GM23338 (cell line): Measurements from ENCODE around the gene CHRNB4. TPM values are rescaled to one million over a fixed set of nuclear protein-coding genes. Genes with fewer than 3 reads are reported as not detected.

Experiments
- ATAC-seq: fragments of 200-7000 bp; cut with Tn5 transposase; 3 replicates; pipeline ENCODE4 v1.9.1; 2020
- DNase-seq: peaks from one replicate; pipeline ENCODE4 v3.0.0-alpha.2; 2015; ENCODE audit warnings: low spot score
- H2AFZ ChIP-seq: fragments of 200-600 bp; sonication (generic); 2 replicates; pipeline ENCODE4 v1.8.0; 2016; ENCODE audit warnings: antibody characterized with exemption, mild to moderate bottlenecking, moderate library complexity
- H3F3A ChIP-seq: fragments of 200-600 bp; sonication (generic); replicated peaks from 2 replicates; pipeline ENCODE4 v1.8.0; 2017; ENCODE audit warnings: antibody characterized with exemption, mixed run types, low read depth
- H3K27ac ChIP-seq: fragments of 200-600 bp; sonication (generic); 2 replicates; pipeline ENCODE4 v1.6.1; 2016; ENCODE audit warnings: low read depth
- H3K27me3 ChIP-seq: fragments of 200-600 bp; sonication (generic); 2 replicates; pipeline ENCODE4 v1.8.0; 2016; ENCODE audit warnings: mild to moderate bottlenecking, mixed run types, moderate library complexity; ENCODE audit not compliant: insufficient read depth
- H3K36me3 ChIP-seq: fragments of 200-600 bp; sonication (generic); 2 replicates; pipeline ENCODE4 v1.8.0; 2016; ENCODE audit warnings: mild to moderate bottlenecking; ENCODE audit not compliant: insufficient read depth
- H3K4me1 ChIP-seq: fragments of 200-600 bp; sonication (generic); 2 replicates; pipeline ENCODE4 v1.8.0; 2016; ENCODE audit warnings: mild to moderate bottlenecking, moderate library complexity; ENCODE audit not compliant: insufficient read depth
- H3K4me2 ChIP-seq: fragments of 200-600 bp; sonication (generic); 2 replicates; pipeline ENCODE4 v1.7.1; 2017; ENCODE audit warnings: mixed run types
- H3K4me3 ChIP-seq: fragments of 200-600 bp; sonication (generic); 2 replicates; pipeline ENCODE4 v1.6.1; 2016; ENCODE audit warnings: mixed run types
- H3K79me2 ChIP-seq: fragments of 200-600 bp; sonication (generic); replicated peaks from 2 replicates; pipeline ENCODE4 v1.8.0; 2017; ENCODE audit warnings: mild to moderate bottlenecking; ENCODE audit not compliant: insufficient read depth
- H3K9me2 ChIP-seq: fragments of 200-600 bp; sonication (generic); 2 replicates; pipeline ENCODE4 v1.8.0; 2017; ENCODE audit not compliant: insufficient read depth
- H4K20me1 ChIP-seq: fragments of 200-600 bp; sonication (generic); replicated peaks from 2 replicates; pipeline ENCODE4 v1.8.0; 2017; ENCODE audit warnings: mild to moderate bottlenecking; ENCODE audit not compliant: insufficient read depth
- H3K27ac Mint-ChIP-seq: 2 replicates; pipeline ENCODE4 v1.8.0; 2020; ENCODE audit warnings: inconsistent platforms, mild to moderate bottlenecking, moderate library complexity, mixed read lengths
- H3K27me3 Mint-ChIP-seq: 3 replicates; pipeline ENCODE4 v1.8.0; 2022; ENCODE audit warnings: low read depth, mild to moderate bottlenecking, moderate library complexity, mixed read lengths, inconsistent platforms; ENCODE audit not compliant: insufficient read depth, poor library complexity
- H3K36me3 Mint-ChIP-seq: 3 replicates; pipeline ENCODE4 v1.8.0; 2021; ENCODE audit warnings: low read depth, mild to moderate bottlenecking, inconsistent platforms, moderate library complexity, mixed read lengths
- H3K4me1 Mint-ChIP-seq: 3 replicates; pipeline ENCODE4 v1.8.0; 2020; ENCODE audit warnings: mild to moderate bottlenecking, inconsistent platforms, mixed read lengths
- H3K4me3 Mint-ChIP-seq: 3 replicates; pipeline ENCODE4 v1.8.0; 2021; ENCODE audit warnings: moderate library complexity, mild to moderate bottlenecking, inconsistent platforms, mixed read lengths
- H3K9me3 Mint-ChIP-seq: 3 replicates; pipeline ENCODE4 v1.8.0; 2020; ENCODE audit warnings: moderate library complexity, mild to moderate bottlenecking, inconsistent platforms, mixed read lengths
- CREB1 ChIP-seq: fragments of 250-450 bp; sonication (Bioruptor Pico); IDR thresholded peaks from 2 replicates; pipeline ENCODE4 v1.5.0; 2020; ENCODE audit warnings: low read depth, mild to moderate bottlenecking, moderate library complexity
- CTCF ChIP-seq, 2 experiments: fragments of 200-600 bp in 1 of 2; sonication (generic) in 1 of 2; conservative IDR thresholded peaks; 2 replicates each; pipeline versions ENCODE4 v1.5.1 to v1.6.1; 2016 to 2017; ENCODE audit warnings: antibody characterized with exemption in 2 of 2, low read depth in 2 of 2, mild to moderate bottlenecking in 2 of 2, moderate library complexity in 1 of 2
- ETS1 ChIP-seq: IDR thresholded peaks from 2 replicates; pipeline ENCODE4 v1.6.1; 2016; ENCODE audit warnings: antibody characterized with exemption
- EZH2 ChIP-seq: fragments of 200-600 bp; sonication (generic); IDR thresholded peaks from one replicate; pipeline ENCODE4 v1.8.0; 2017; ENCODE audit warnings: antibody characterized with exemption, mild to moderate bottlenecking, low read depth; ENCODE audit not compliant: unreplicated experiment
- EZH2phosphoT487 ChIP-seq: fragments of 200-600 bp; sonication (generic); IDR thresholded peaks from one replicate; pipeline ENCODE4 v1.8.1; 2018; ENCODE audit warnings: antibody characterized with exemption; ENCODE audit not compliant: unreplicated experiment
- JUNB ChIP-seq: IDR thresholded peaks from one replicate; pipeline ENCODE4 v1.6.1; 2016; ENCODE audit warnings: antibody characterized with exemption; ENCODE audit not compliant: unreplicated experiment
- NANOG ChIP-seq: IDR thresholded peaks from 2 replicates; pipeline ENCODE4 v1.6.1; 2016; ENCODE audit warnings: antibody characterized with exemption, borderline replicate concordance
- POLR2AphosphoS5 ChIP-seq: IDR thresholded peaks from 2 replicates; pipeline ENCODE4 v1.6.1; 2016; ENCODE audit warnings: antibody characterized with exemption, low read depth
- REST ChIP-seq: IDR thresholded peaks from one replicate; pipeline ENCODE4 v1.6.1; 2018; ENCODE audit warnings: antibody characterized with exemption; ENCODE audit not compliant: unreplicated experiment
- STAT1 ChIP-seq: IDR thresholded peaks from one replicate; pipeline ENCODE4 v1.6.1; 2016; ENCODE audit warnings: antibody characterized with exemption; ENCODE audit not compliant: unreplicated experiment
- ZNF114 ChIP-seq: fragments of 250-450 bp; sonication (Bioruptor Pico); IDR thresholded peaks from 2 replicates; pipeline ENCODE4 v1.5.0; 2020; ENCODE audit warnings: mild to moderate bottlenecking, moderate library complexity
- ZNF331 ChIP-seq: fragments of 250-450 bp; sonication (Bioruptor Pico); IDR thresholded peaks from 2 replicates; pipeline ENCODE4 v1.5.0; 2020; ENCODE audit warnings: low read depth, mild to moderate bottlenecking, moderate library complexity
- polyA plus RNA-seq: library from polyadenylated mRNA; unstranded; fragments of >200 nt; fragmentation: Nextera tagmentation; extraction: Ambion mirVana; gene quantifications from 2 replicates; pipeline ENCODE4 v1.2.1, GENCODE V29; 2016
- total RNA-seq: library from RNA; depleted of rRNA; stranded (reverse); fragments of >200 nt; shearing (Covaris generic); gene quantifications from 2 replicates; pipeline ENCODE4 v1.2.3, GENCODE V29; 2014

The CHRNB4 gene
- total and polyA plus RNA-seq, 2 experiments from 2014 or later: 1.4 to 1.6 TPM

- TF ChIP-seq CTCF (conservative IDR thresholded peaks at IDR 0.05; ENCODE audit: low read depth in 2 of 2): no peak
- TF ChIP-seq EZH2: no peak
- no peak for TF ChIP-seq POLR2AphosphoS5
- no peak for TF ChIP-seq NANOG
- no peak for TF ChIP-seq EZH2phosphoT487
- no peak for TF ChIP-seq JUNB
- TF ChIP-seq STAT1: no peak
- no peak for TF ChIP-seq CREB1 (CRISPR knock-in tag)
- no peak for TF ChIP-seq ZNF331
- TF ChIP-seq ZNF114 (CRISPR knock-in tag): no peak
- TF ChIP-seq ETS1: no peak
- TF ChIP-seq REST: no peak
These were observed 802 bp upstream of the CHRNB4 start (continued) for GRCh38 chr15:78641749-78642275.

GRCh38 chr15:78640527-78641101, 396 bp downstream of the CHRNB4 start:
- Histone ChIP-seq H2AFZ (peak overlapping the region; percentile 99), H3K4me3 (peak overlapping the region; percentile 88), H3K4me2 (peak overlapping the region; percentile 91), H3K4me1 (peaks cover 12% of the 10 kb centered on the region), H3K27me3 (peaks cover 9% of the 10 kb centered on the region), H3K27ac (no peak overlapping the region), H3K36me3 (no peaks in the 10 kb centered on the region), H3K9me2 (no peaks in the 10 kb centered on the region), H3F3A (peaks cover 7% of the 10 kb centered on the region; the same call in 1 of the 2 replicates), H4K20me1 (no peaks in the 10 kb centered on the region), H3K79me2 (no peaks in the 10 kb centered on the region)
- Mint-ChIP-seq H3K4me3 (peak overlapping the region; percentile 83), H3K27me3 (peaks cover 15% of the 10 kb centered on the region), H3K4me1 (peaks cover 13% of the 10 kb centered on the region), H3K9me3 (no peaks in the 10 kb centered on the region), H3K36me3 (no peaks in the 10 kb centered on the region; the same call in 2 of the 3 replicates), H3K27ac (no peak overlapping the region)
- peak; percentile 64 for ATAC-seq
- peak; percentile 47 for DNase-seq
- TF ChIP-seq EZH2phosphoT487: no peak
